H1 (cell line): Measurements from ENCODE around the gene GPC6. TPM values are rescaled to one million over a fixed set of nuclear protein-coding genes. Genes with fewer than 3 reads are reported as not detected.

Source experiments
- CTCF ChIA-PET: fragments of 300-600 bp; sonication (Branson Sonifier 250); formaldehyde crosslinking; loops from one replicate; lab custom pipeline; 2021; ENCODE audit not compliant: partially characterized antibody; lab: Charles Lee
- POLR2A ChIA-PET: fragments of 300-600 bp; sonication (Branson Sonifier 250); formaldehyde crosslinking; loops from one replicate; lab custom pipeline; 2021; ENCODE audit warnings: inconsistent platforms; ENCODE audit not compliant: partially characterized antibody; lab: Charles Lee
- DNase-seq, 2 experiments: peaks; one replicate each; pipeline versions ENCODE4 v3.0.0 to v3.0.0-alpha.2; 2010 to 2022; ENCODE audit warnings: low spot score in 2 of 2, low read depth in 1 of 2, mixed read lengths in 1 of 2
- FAIRE-seq: peaks from 2 replicates; lab custom pipeline; 2011; peaks lifted over from hg19 to GRCh38; lab: Jason Lieb, UNC
- H2AFZ ChIP-seq: 2 replicates; pipeline ENCODE4 v1.8.1; 2012; ENCODE audit warnings: low read length, inconsistent platforms
- H2AK5ac ChIP-seq: 2 replicates; pipeline ENCODE4 v1.6.1; 2013; ENCODE audit warnings: low read depth, low read length
- H2BK120ac ChIP-seq: replicated peaks from 2 replicates; pipeline ENCODE3; 2013; ENCODE audit warnings: low read depth, low read length, inconsistent platforms
- H2BK12ac ChIP-seq: 2 replicates; pipeline ENCODE4 v1.6.1; 2013; ENCODE audit warnings: low read depth, low read length
- H2BK15ac ChIP-seq: 2 replicates; pipeline ENCODE4 v1.6.1; 2013; ENCODE audit warnings: low read length
- H2BK20ac ChIP-seq: 2 replicates; pipeline ENCODE4 v1.6.1; 2013; ENCODE audit warnings: low read length
- H2BK5ac ChIP-seq: 2 replicates; pipeline ENCODE4 v1.6.1; 2013; ENCODE audit warnings: low read depth, low read length
- H3K14ac ChIP-seq: 2 replicates; pipeline ENCODE4 v1.6.1; 2013; ENCODE audit warnings: inconsistent platforms; ENCODE audit not compliant: insufficient read length
- H3K18ac ChIP-seq: 2 replicates; pipeline ENCODE4 v1.6.1; 2013; ENCODE audit warnings: low read length; ENCODE audit errors: extremely low read depth
- H3K23ac ChIP-seq: 2 replicates; pipeline ENCODE4 v1.6.1; 2013; ENCODE audit warnings: inconsistent platforms; ENCODE audit not compliant: insufficient read length
- H3K23me2 ChIP-seq: 2 replicates; pipeline ENCODE4 v1.6.1; 2013; ENCODE audit warnings: low read depth, low read length
- H3K27ac ChIP-seq: 2 replicates; pipeline ENCODE4 v1.6.1; 2011; ENCODE audit warnings: low read depth, low read length, inconsistent platforms
- H3K27me3 ChIP-seq, 4 experiments: replicated peaks in 1 of 4; 1 replicate in 1 of 4; 2 replicates in 3 of 4; pipeline versions ENCODE4 v1.6.1 to v1.8.1; 2011 to 2013; ENCODE audit warnings: low read length in 3 of 4, mild to moderate bottlenecking in 3 of 4, inconsistent platforms in 2 of 4, mixed read lengths in 2 of 4, moderate library complexity in 1 of 4; ENCODE audit not compliant: control insufficient read depth in 3 of 4, insufficient read depth in 3 of 4; ENCODE audit errors: extremely low read depth in 1 of 4
- H3K36me3 ChIP-seq, 4 experiments: 2 replicates each; pipeline versions ENCODE4 v1.6.1 to v1.8.1; 2011 to 2013; ENCODE audit warnings: mild to moderate bottlenecking in 4 of 4, low read length in 3 of 4, moderate library complexity in 2 of 4, control low read depth in 1 of 4, inconsistent platforms in 1 of 4; ENCODE audit not compliant: insufficient read depth in 4 of 4, control insufficient read depth in 2 of 4
- H3K4ac ChIP-seq: replicated peaks from 2 replicates; pipeline ENCODE3; 2013; ENCODE audit warnings: low read length, low read depth, mixed read lengths, inconsistent platforms; ENCODE audit not compliant: insufficient read length
- H3K4me1 ChIP-seq, 4 experiments: replicated peaks in 1 of 4; 1 replicate in 1 of 4; 2 replicates in 3 of 4; pipeline versions ENCODE4 v1.6.1 to v1.8.1; 2011 to 2013; ENCODE audit warnings: low read length in 3 of 4, inconsistent platforms in 2 of 4, mixed read lengths in 1 of 4; ENCODE audit not compliant: insufficient read depth in 4 of 4, control insufficient read depth in 3 of 4
- H3K4me2 ChIP-seq, 2 experiments: 2 replicates each; pipeline versions ENCODE4 v1.6.1 to v1.8.1; 2011 to 2013; ENCODE audit warnings: low read depth in 2 of 2, low read length in 2 of 2, control low read depth in 1 of 2, inconsistent platforms in 1 of 2, mild to moderate bottlenecking in 1 of 2; ENCODE audit not compliant: insufficient read depth in 1 of 2
- H3K4me3 ChIP-seq, 4 experiments: fragments of 200-600, 300-600 bp in 1 of 4; sonication (generic), shearing (Covaris generic), sonication (Bioruptor Twin) in 1 of 4; 2 replicates each; pipeline versions ENCODE4 v1.5.1 to v1.8.1; 2011 to 2016; ENCODE audit warnings: low read length in 4 of 4, low read depth in 3 of 4, control low read depth in 2 of 4, inconsistent platforms in 2 of 4, mild to moderate bottlenecking in 2 of 4, mixed read lengths in 1 of 4, moderate library complexity in 1 of 4; ENCODE audit not compliant: insufficient read depth in 2 of 4; ENCODE audit errors: extremely low read depth in 1 of 4
- H3K56ac ChIP-seq: replicated peaks from 2 replicates; pipeline ENCODE3; 2013; ENCODE audit warnings: low read depth, mild to moderate bottlenecking, mixed read lengths, low read length, inconsistent platforms; ENCODE audit not compliant: insufficient read length
- H3K79me1 ChIP-seq: 2 replicates; pipeline ENCODE4 v1.6.1; 2013; ENCODE audit warnings: low read depth, low read length, control low read depth
- H3K79me2 ChIP-seq, 2 experiments: 2 replicates each; pipeline versions ENCODE4 v1.6.1 to v1.8.1; 2012 to 2013; ENCODE audit warnings: low read length in 2 of 2, mild to moderate bottlenecking in 2 of 2, inconsistent platforms in 1 of 2; ENCODE audit not compliant: insufficient read depth in 2 of 2, control insufficient read depth in 1 of 2
- H3K9ac ChIP-seq, 4 experiments: replicated peaks in 1 of 4; 1 replicate in 1 of 4; 2 replicates in 3 of 4; pipeline versions ENCODE4 v1.6.1 to v1.8.1; 2011 to 2013; ENCODE audit warnings: low read depth in 3 of 4, low read length in 3 of 4, control low read depth in 2 of 4, mild to moderate bottlenecking in 2 of 4, moderate library complexity in 2 of 4, inconsistent platforms in 1 of 4; ENCODE audit errors: extremely low read depth in 1 of 4
- H3K9me3 ChIP-seq, 2 experiments: 2 replicates each; pipeline versions ENCODE4 v1.6.1 to v1.8.1; 2012 to 2013; ENCODE audit warnings: mild to moderate bottlenecking in 2 of 2, moderate library complexity in 2 of 2, control low read depth in 1 of 2, inconsistent platforms in 1 of 2, low read depth in 1 of 2, low read length in 1 of 2, mixed read lengths in 1 of 2; ENCODE audit not compliant: insufficient read depth in 2 of 2
- H4K20me1 ChIP-seq, 2 experiments: replicated peaks in 1 of 2; 2 replicates each; pipeline versions ENCODE3 to v1.8.1; 2011 to 2013; ENCODE audit warnings: inconsistent platforms in 2 of 2, low read length in 2 of 2, mild to moderate bottlenecking in 1 of 2; ENCODE audit not compliant: insufficient read depth in 2 of 2, control insufficient read depth in 1 of 2
- H4K5ac ChIP-seq: 2 replicates; pipeline ENCODE4 v1.6.1; 2013; ENCODE audit warnings: low read length, low read depth, mixed read lengths, inconsistent platforms; ENCODE audit not compliant: insufficient read length
- H4K8ac ChIP-seq: 2 replicates; pipeline ENCODE4 v1.8.0; 2013; ENCODE audit warnings: mild to moderate bottlenecking, moderate library complexity, low read length, inconsistent platforms; ENCODE audit not compliant: insufficient read depth; ENCODE audit errors: extremely low read depth
- H4K91ac ChIP-seq: replicated peaks from 2 replicates; pipeline ENCODE3; 2013; ENCODE audit warnings: low read length, mixed read lengths, inconsistent platforms; ENCODE audit not compliant: insufficient read length
- ASH2L ChIP-seq: fragments of 200-600, 300-600 bp; sonication (generic); IDR thresholded peaks from one replicate; pipeline ENCODE4 v1.7.1; 2017; ENCODE audit warnings: low read length
- BACH1 ChIP-seq: IDR thresholded peaks from 2 replicates; pipeline ENCODE4 v1.6.1; 2012; ENCODE audit warnings: low read length, improper control_type of control experiment
- BCL11A ChIP-seq, 2 experiments: IDR thresholded peaks; one replicate each; pipeline ENCODE4 v1.6.1; 2011; ENCODE audit warnings: low read depth in 2 of 2, low read length in 2 of 2, mild to moderate bottlenecking in 2 of 2
- CHD1 ChIP-seq: IDR thresholded peaks from 2 replicates; pipeline ENCODE4 v1.6.1; 2012; ENCODE audit warnings: low read depth, low read length, improper control_type of control experiment
- CTCF ChIP-seq, 3 experiments: IDR thresholded peaks; 1 replicate in 2 of 3; 2 replicates in 1 of 3; pipeline versions ENCODE4 v1.5.1 to v1.6.1; 2011; ENCODE audit warnings: low read length in 3 of 3, mild to moderate bottlenecking in 3 of 3, inconsistent platforms in 2 of 3, low read depth in 1 of 3, moderate library complexity in 1 of 3; ENCODE audit not compliant: insufficient read depth in 1 of 3; ENCODE audit errors: control extremely low read depth in 1 of 3
- EP300 ChIP-seq, 2 experiments: IDR thresholded peaks; 1 replicate in 1 of 2; 2 replicates in 1 of 2; pipeline ENCODE4 v1.6.1; 2011 to 2012; ENCODE audit warnings: low read depth in 2 of 2, low read length in 2 of 2, mild to moderate bottlenecking in 2 of 2, borderline replicate concordance in 1 of 2, inconsistent platforms in 1 of 2, moderate library complexity in 1 of 2
- GABPA ChIP-seq: IDR thresholded peaks from 2 replicates; pipeline ENCODE4 v1.6.1; 2011; ENCODE audit warnings: mild to moderate bottlenecking, low read length, moderate library complexity, borderline replicate concordance; ENCODE audit not compliant: insufficient read depth
- KDM5A ChIP-seq: fragments of 200-600 bp; IDR thresholded peaks from 2 replicates; pipeline ENCODE4 v1.7.1; 2012; ENCODE audit warnings: mild to moderate bottlenecking, low read length, inconsistent platforms, mixed read lengths
- NANOG ChIP-seq: IDR thresholded peaks from 2 replicates; pipeline ENCODE4 v1.6.1; 2011; ENCODE audit warnings: low read length, low read depth, mild to moderate bottlenecking, inconsistent platforms; ENCODE audit not compliant: insufficient read depth, poor library complexity, severe bottlenecking
- PHF8 ChIP-seq: fragments of 200-600 bp; sonication (generic); conservative IDR thresholded peaks from 2 replicates; pipeline ENCODE4 v1.7.1; 2012; ENCODE audit warnings: low read depth, mild to moderate bottlenecking, inconsistent platforms, low read length, moderate library complexity
- RXRA ChIP-seq: IDR thresholded peaks from 2 replicates; pipeline ENCODE4 v1.6.1; 2011; ENCODE audit warnings: low read depth, mild to moderate bottlenecking, low read length, moderate library complexity; ENCODE audit not compliant: insufficient read depth
- WGBS, 2 experiments: shearing (Covaris generic) in 1 of 2; methylation state at CpG; one replicate each; pipeline versions ENCODE4 v1.1.6 to v1.1.7; 2013 to 2015; ENCODE audit warnings: low lambda C conversion rate in 2 of 2, mixed read lengths in 2 of 2, inconsistent platforms in 1 of 2, low coverage in 1 of 2, missing lambda C conversion rate in 1 of 2; ENCODE audit not compliant: insufficient replicate concordance in 2 of 2, insufficient coverage in 1 of 2, insufficient read length in 1 of 2; ENCODE audit errors: extremely low coverage in 1 of 2, missing lambda C conversion rate in 1 of 2; 5-methylcytosine and 5-hydroxymethylcytosine counted together
- polyA plus RNA-seq, 7 experiments: library from polyadenylated mRNA; depleted of rRNA in 3 of 7; stranded (reverse) in 5 of 7; unstranded in 2 of 7; fragments of >200 nt in 5 of 7; fragments of 200-250 nt in 2 of 7; gene quantifications; 1 replicate in 5 of 7; 2 replicates in 1 of 7; 4 replicates in 1 of 7; pipeline versions ENCODE4 v1.2.1 to v1.2.3, GENCODE V29; 2011 to 2013; ENCODE audit warnings: missing spikeins in 2 of 7, mixed read lengths in 2 of 7
- total RNA-seq: library from RNA; stranded (reverse); fragmentation: NEBNext Ultra II Directional; extraction: Animal tissue kit (Norgen Biotek cat#: 25700); gene quantifications from 2 replicates; pipeline ENCODE4 v1.2.1, GENCODE V29; 2021

Gene GPC6
- total and polyA plus RNA-seq, 2 of the 8 experiments (the other 6 are each of a cell fraction or from before 2014, with no cell fraction given) = 5.4 to 12.0 TPM

GRCh38 chr13:94414708-94415107, 1188.1 kb downstream of the GPC6 start:
- H3K79me2 ChIP-seq = no peaks in the 10 kb centered on the region
- no peaks in the 10 kb centered on the region for H3K4me1 ChIP-seq
- no peaks in the 10 kb centered on the region for H4K20me1 ChIP-seq
- CTCF ChIA-PET = interaction anchor here (0.8 to 5.6 kb wide), 13 partner anchors 9 to 915 kb away, joined by 3 to 23 read pairs (median 4); no protein-coding TSS in a partner anchor
- no peak overlapping the region for H3K4me3 ChIP-seq
- no peak overlapping the region for H4K91ac ChIP-seq
- POLR2A ChIA-PET = interaction anchor here (0.8 kb wide), 1 partner anchor 223 kb away, joined by 3 read pairs; no protein-coding TSS in a partner anchor
- DNase-seq (no peak), FAIRE-seq (no peak)
- no peaks in the 10 kb centered on the region for H3K79me1 ChIP-seq
- no peak overlapping the region for H4K5ac ChIP-seq
- no peaks in the 10 kb centered on the region for H3K23me2 ChIP-seq
- H3K4ac ChIP-seq = no peak overlapping the region
- H2BK20ac ChIP-seq = no peak overlapping the region
- H3K14ac ChIP-seq = no peak overlapping the region
- H2BK15ac ChIP-seq = no peak overlapping the region
- no peak overlapping the region for H2BK5ac ChIP-seq
- H2BK12ac ChIP-seq = no peak overlapping the region
- no peak overlapping the region for H4K8ac ChIP-seq
- no peaks in the 10 kb centered on the region for H3K36me3 ChIP-seq
- no peak overlapping the region for H3K18ac ChIP-seq
- H2AFZ ChIP-seq = no peak overlapping the region
- H3K9me3 ChIP-seq = peaks cover 0 to 2% of the 10 kb centered on the region in 2 experiments; a peak in 1 of 4 replicates
- no peaks in the 10 kb centered on the region for H3K27me3 ChIP-seq
- H3K9ac ChIP-seq = no peak overlapping the region
- H3K56ac ChIP-seq = no peak overlapping the region
- no peak overlapping the region for H3K27ac ChIP-seq
- H2AK5ac ChIP-seq = no peak overlapping the region
- no peak overlapping the region for H3K4me2 ChIP-seq
- no peak overlapping the region for H2BK120ac ChIP-seq
- WGBS, 2 experiments = 84% methylated on average over 4 of the region's 4 CpGs; no CpG with 5 or more reads in 1 of the 2 experiments
- H3K23ac ChIP-seq = no peak overlapping the region
- TF ChIP-seq CHD1 (no peak), BACH1 (no peak), BCL11A (IDR thresholded peaks at IDR 0.05; ENCODE audit: low read depth in 2 of 2, low read length in 2 of 2) (no peak), EP300 (IDR thresholded peaks at IDR 0.05; ENCODE audit: borderline replicate concordance in 1 of 2, low read depth in 2 of 2, low read length in 2 of 2) (no peak), PHF8 (no peak), KDM5A (no peak), ASH2L (no peak), RXRA (no peak), CTCF (IDR thresholded peaks at IDR 0.05; ENCODE audit: control extremely low read depth in 1 of 3, insufficient read depth in 1 of 3, low read depth in 1 of 3, low read length in 3 of 3) (no peak), NANOG (no peak), GABPA (no peak)
